Prostate gland (tissue), 2 donors: ENCODE data around the gene USP21. TPM values are rescaled to one million over a fixed set of nuclear protein-coding genes. Genes with fewer than 3 reads are reported as not detected.

Experiments used
- DNase-seq: peaks from one replicate; pipeline ENCODE4 v3.0.0-alpha.2; 2019; ENCODE audit warnings: low spot score
- H3K27ac ChIP-seq, 2 donors: fragments of 200-600 bp; sonication (generic); 2 replicates each; pipeline ENCODE4 v1.5.1; 2017 to 2019
- H3K27me3 ChIP-seq: fragments of 200-600 bp; sonication (generic); replicated peaks from 2 replicates; pipeline ENCODE4 v1.5.1; 2019; ENCODE audit not compliant: insufficient read depth
- H3K36me3 ChIP-seq, 2 donors: fragments of 200-600 bp; sonication (generic); 1 replicate in 1 of 2; 2 replicates in 1 of 2; pipeline versions ENCODE4 v1.5.1 to v1.8.1; 2017 to 2019
- H3K4me1 ChIP-seq: fragments of 200-600 bp; sonication (generic); replicated peaks from 2 replicates; pipeline ENCODE4 v1.5.1; 2019
- H3K4me3 ChIP-seq, 2 donors: fragments of 200-600 bp; sonication (generic); 2 replicates each; pipeline ENCODE4 v1.5.1; 2017 to 2019
- H3K9me3 ChIP-seq: fragments of 200-600 bp; sonication (generic); 2 replicates; pipeline ENCODE4 v1.5.1; 2017
- POLR2A ChIP-seq: fragments of 450-650 bp; IDR thresholded peaks from one replicate; pipeline ENCODE4 v1.6.1; 2016; ENCODE audit warnings: antibody characterized with exemption, mild to moderate bottlenecking
- POLR2AphosphoS5 ChIP-seq: sonication (generic); formaldehyde crosslinking; IDR thresholded peaks from one replicate; pipeline ENCODE4 v1.6.1; 2017; ENCODE audit warnings: antibody characterized with exemption
- WGBS: methylation state at CpG from one replicate; pipeline ENCODE4 v1.1.5; 2018; 5-methylcytosine and 5-hydroxymethylcytosine counted together
- intact Hi-C: fragments of 100-400 bp; cut with DNase I; formaldehyde crosslinking; loops from one replicate; pipeline ENCODE4 v1.14.2; 2022
- total RNA-seq, 2 donors: library from RNA; depleted of rRNA; stranded (reverse); fragments of >200 nt; gene quantifications; one replicate each; pipeline ENCODE4 v1.1.0, GENCODE V29; 2016
- TF ChIP-seq, protein P1 (sequence below), 4 experiments: fragments of 200-600 bp in 2 of 4; fragments of 450-650 bp in 2 of 4; sonication (generic) in 2 of 4; IDR thresholded peaks; 1 replicate in 3 of 4; 2 replicates in 1 of 4; pipeline ENCODE4 v1.5.1; 2016 to 2019; ENCODE audit warnings: antibody characterized with exemption in 4 of 4, mild to moderate bottlenecking in 2 of 4, moderate library complexity in 2 of 4

USP21 gene
- total RNA-seq, 2 donors from 2014 or later, result 28.1 to 32.1 TPM

DNA sequence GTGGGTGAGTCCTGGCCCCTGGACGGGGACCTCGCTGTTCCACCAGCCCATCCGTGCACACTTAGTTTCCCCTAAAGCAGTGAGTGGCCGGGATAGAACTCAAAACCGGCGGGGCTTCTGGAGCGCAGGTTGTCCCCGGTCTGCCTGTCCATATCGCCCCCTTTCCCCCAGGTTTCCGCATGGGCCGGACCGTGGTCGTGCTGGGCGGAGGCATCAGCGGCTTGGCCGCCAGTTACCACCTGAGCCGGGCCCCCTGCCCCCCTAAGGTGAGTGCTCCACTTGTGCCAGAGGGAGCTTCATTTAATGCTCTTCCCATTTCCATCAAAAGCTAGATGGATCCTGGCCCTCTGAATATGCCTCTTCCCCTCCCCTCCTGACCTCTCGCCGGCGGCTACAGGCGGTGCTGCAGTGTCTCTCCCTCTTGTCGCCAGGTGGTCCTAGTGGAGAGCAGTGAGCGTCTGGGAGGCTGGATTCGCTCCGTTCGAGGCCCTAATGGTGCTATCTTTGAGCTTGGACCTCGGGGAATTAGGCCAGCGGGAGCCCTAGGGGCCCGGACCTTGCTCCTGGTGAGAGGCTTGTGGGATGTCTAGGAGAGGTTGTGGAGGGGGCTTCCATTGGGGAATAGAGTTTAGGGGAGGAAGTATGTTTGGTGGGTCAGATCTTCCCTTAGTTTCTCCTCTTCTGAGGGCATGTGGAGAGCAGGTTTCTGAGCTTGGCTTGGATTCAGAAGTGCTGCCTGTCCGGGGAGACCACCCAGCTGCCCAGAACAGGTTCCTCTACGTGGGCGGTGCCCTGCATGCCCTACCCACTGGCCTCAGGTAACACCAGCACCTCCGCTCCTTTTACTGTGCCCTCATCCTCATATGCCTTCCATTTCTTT is 7.6 kb downstream of the USP21 start:
- WGBS, result 4% methylated on average over 33 of the region's 33 CpGs
- Histone ChIP-seq H3K27ac (peak overlapping the region; percentile 89 to 90), H3K4me3 (peak overlapping the region; percentile 53 to 61), H3K36me3 (peaks cover 0 to 15% of the 10 kb centered on the region in 2 donors), H3K4me1 (peaks cover 2% of the 10 kb centered on the region), H3K27me3 (no peaks in the 10 kb centered on the region), H3K9me3 (no peaks in the 10 kb centered on the region)
- no peak for DNase-seq
- TF ChIP-seq POLR2A, result no peak
- TF ChIP-seq POLR2AphosphoS5, result no peak
- TF ChIP-seq, protein P1, sequence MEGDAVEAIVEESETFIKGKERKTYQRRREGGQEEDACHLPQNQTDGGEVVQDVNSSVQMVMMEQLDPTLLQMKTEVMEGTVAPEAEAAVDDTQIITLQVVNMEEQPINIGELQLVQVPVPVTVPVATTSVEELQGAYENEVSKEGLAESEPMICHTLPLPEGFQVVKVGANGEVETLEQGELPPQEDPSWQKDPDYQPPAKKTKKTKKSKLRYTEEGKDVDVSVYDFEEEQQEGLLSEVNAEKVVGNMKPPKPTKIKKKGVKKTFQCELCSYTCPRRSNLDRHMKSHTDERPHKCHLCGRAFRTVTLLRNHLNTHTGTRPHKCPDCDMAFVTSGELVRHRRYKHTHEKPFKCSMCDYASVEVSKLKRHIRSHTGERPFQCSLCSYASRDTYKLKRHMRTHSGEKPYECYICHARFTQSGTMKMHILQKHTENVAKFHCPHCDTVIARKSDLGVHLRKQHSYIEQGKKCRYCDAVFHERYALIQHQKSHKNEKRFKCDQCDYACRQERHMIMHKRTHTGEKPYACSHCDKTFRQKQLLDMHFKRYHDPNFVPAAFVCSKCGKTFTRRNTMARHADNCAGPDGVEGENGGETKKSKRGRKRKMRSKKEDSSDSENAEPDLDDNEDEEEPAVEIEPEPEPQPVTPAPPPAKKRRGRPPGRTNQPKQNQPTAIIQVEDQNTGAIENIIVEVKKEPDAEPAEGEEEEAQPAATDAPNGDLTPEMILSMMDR (IDR thresholded peaks at IDR 0.05), result no peak
- intact Hi-C loops, result no loop called here

DNA sequence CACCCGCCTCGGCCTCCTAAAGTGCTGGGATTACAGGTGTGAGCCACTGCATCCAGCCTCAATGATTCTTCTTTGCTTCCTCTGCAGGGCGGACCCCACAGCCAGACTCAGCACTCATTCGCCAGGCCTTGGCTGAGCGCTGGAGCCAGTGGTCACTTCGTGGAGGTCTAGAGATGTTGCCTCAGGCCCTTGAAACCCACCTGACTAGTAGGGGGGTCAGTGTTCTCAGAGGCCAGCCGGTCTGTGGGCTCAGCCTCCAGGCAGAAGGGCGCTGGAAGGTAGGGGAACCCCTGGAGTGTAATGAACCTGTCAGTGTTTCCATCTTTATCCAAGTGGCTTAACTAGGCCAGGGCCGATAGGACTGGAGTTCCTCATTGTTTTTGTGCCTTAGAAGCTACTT is 9.6 kb downstream of the USP21 start:
- WGBS, result 93% methylated on average over 9 of the region's 9 CpGs

DNA sequence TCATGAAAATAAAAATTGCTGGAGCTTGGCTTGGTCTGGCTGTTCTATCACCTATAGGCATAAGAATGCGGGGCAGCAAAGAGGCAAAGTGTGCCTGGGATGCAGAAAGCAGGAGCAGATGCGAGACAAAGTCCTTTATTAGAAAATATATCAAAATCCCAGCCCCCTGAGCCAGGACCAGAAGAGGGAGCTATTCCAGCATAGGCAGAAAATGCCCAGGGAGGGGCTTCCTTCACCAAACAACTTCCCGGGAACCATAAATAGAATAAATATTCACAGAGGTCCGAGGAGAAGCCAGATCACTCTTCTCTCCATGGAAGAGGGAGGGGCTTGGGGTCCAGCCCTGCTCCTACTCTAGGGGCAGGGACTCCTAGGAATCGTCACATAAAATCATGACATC is 11.9 kb downstream of the USP21 start:
- DNase-seq, result no peak
- H3K27ac ChIP-seq, result no peak overlapping the region
- no peak overlapping the region for H3K4me3 ChIP-seq
- whole genome bisulfite sequencing, result 51% methylated on average over 5 of the region's 5 CpGs
- TF ChIP-seq POLR2A (no peak), POLR2AphosphoS5 (no peak)
- TF ChIP-seq, protein P1 (IDR thresholded peaks at IDR 0.05), result no peak
- no peaks in the 10 kb centered on the region for H3K9me3 ChIP-seq
- no peaks in the 10 kb centered on the region for H3K4me1 ChIP-seq
- peaks cover 0 to 17% of the 10 kb centered on the region in 2 donors for H3K36me3 ChIP-seq
- no peaks in the 10 kb centered on the region for H3K27me3 ChIP-seq
- intact Hi-C loops, result no loop called here

More for the DNA sequence above, 9.6 kb downstream of the USP21 start:
- Histone ChIP-seq H3K4me3 (no peak overlapping the region), H3K27ac (no peak overlapping the region), H3K27me3 (no peaks in the 10 kb centered on the region), H3K36me3 (peaks cover 0 to 17% of the 10 kb centered on the region in 2 donors), H3K9me3 (no peaks in the 10 kb centered on the region), H3K4me1 (peaks cover 2% of the 10 kb centered on the region)
- intact Hi-C loops, result no loop called here
- TF ChIP-seq POLR2AphosphoS5 (no peak), POLR2A (no peak)
- TF ChIP-seq, protein P1 (IDR thresholded peaks at IDR 0.05), result no peak
- DNase-seq, result no peak

DNA sequence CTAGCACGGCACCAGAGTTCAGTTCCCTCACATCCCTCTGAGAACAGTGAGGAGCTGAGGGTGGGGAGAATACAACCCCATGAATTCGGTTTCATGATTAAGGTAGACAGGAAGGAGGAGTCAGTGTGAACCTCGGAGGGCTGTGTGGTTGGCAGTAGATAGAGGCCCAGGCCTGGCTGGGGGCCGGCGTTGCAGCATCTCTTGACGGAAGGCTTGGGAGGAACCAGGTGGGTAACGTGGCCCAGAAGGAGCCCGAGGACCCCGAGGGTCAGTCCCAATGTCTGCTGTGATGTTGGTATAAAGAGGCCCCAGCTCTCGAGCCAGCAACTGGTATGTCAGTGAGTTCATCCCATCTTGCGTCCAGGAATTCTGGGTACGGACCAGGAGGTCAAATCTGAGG is 12.4 kb downstream of the USP21 start:
- no peak overlapping the region for H3K4me3 ChIP-seq
- peak overlapping the region in 1 of 2 donors; percentile 25 for H3K27ac ChIP-seq
- no peaks in the 10 kb centered on the region for H3K9me3 ChIP-seq
- no peaks in the 10 kb centered on the region for H3K27me3 ChIP-seq
- WGBS, result 82% methylated on average over 12 of the region's 12 CpGs
- no peaks in the 10 kb centered on the region for H3K4me1 ChIP-seq
- H3K36me3 ChIP-seq, result peaks cover 0 to 17% of the 10 kb centered on the region in 2 donors
- TF ChIP-seq POLR2A (no peak), POLR2AphosphoS5 (no peak)
- TF ChIP-seq, protein P1 (IDR thresholded peaks at IDR 0.05), result no peak
- no peak for DNase-seq
- intact Hi-C loops, result no loop called here

DNA sequence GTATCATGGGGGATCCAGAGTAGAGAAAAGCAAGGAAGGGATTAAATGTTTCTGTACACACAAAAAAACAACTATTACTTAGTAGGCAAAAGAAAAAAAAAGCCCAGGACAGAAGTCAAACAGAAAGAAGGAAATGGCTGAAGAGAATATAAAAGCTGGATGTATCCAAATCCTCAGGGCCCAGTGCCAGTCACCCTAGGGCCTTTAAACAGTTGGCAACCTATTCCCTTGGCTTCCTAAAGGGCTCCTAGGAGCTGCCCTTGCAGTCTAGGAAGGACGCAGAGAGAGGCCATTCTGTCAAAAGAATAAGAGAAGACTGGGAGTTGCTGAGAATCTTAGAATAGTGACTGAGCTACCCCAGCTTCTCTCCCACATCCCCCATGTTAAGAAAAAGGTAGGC is 13.0 kb downstream of the USP21 start:
- intact Hi-C loops, result no loop called here
- Histone ChIP-seq H3K27me3 (no peaks in the 10 kb centered on the region), H3K4me3 (no peak overlapping the region), H3K27ac (peak overlapping the region in 1 of 2 donors; percentile 25), H3K4me1 (no peaks in the 10 kb centered on the region), H3K36me3 (peaks cover 0 to 17% of the 10 kb centered on the region in 2 donors), H3K9me3 (no peaks in the 10 kb centered on the region)
- DNase-seq, result peak; percentile 29
- WGBS, result 63% methylated on average over 1 of the region's 1 CpG
- TF ChIP-seq, protein P1 (IDR thresholded peaks at IDR 0.05), result no peak
- TF ChIP-seq POLR2A, result no peak
- no peak for TF ChIP-seq POLR2AphosphoS5
